RWPE1 (cell line): ENCODE data around the gene ATG2A.

Source experiments
- CTCF ChIA-PET: fragments of 350-600 bp; sonication (Branson Sonifier 250); formaldehyde crosslinking; extraction: SDS; loops from one replicate; lab custom pipeline; 2021; lab: Yijun Ruan, JAX
- POLR2A ChIA-PET: fragments of 400-600 bp; formaldehyde crosslinking; extraction: SDS; loops from one replicate; lab custom pipeline; 2020; ENCODE audit warnings: antibody characterized with exemption; ENCODE audit not compliant: low non-redundant PET; lab: Yijun Ruan, JAX
- DNase-seq: peaks from one replicate; pipeline ENCODE4 v3.0.0; 2012; ENCODE audit warnings: low spot score
- H3K27ac ChIP-seq: fragments of 450-650 bp; 2 replicates; pipeline ENCODE4 v1.5.1; 2017
- TF ChIP-seq, protein P1 (sequence below): fragments of 450-650 bp; conservative IDR thresholded peaks from 2 replicates; pipeline ENCODE4 v1.5.1; 2017; ENCODE audit warnings: low read depth, mild to moderate bottlenecking

The ATG2A gene

DNA sequence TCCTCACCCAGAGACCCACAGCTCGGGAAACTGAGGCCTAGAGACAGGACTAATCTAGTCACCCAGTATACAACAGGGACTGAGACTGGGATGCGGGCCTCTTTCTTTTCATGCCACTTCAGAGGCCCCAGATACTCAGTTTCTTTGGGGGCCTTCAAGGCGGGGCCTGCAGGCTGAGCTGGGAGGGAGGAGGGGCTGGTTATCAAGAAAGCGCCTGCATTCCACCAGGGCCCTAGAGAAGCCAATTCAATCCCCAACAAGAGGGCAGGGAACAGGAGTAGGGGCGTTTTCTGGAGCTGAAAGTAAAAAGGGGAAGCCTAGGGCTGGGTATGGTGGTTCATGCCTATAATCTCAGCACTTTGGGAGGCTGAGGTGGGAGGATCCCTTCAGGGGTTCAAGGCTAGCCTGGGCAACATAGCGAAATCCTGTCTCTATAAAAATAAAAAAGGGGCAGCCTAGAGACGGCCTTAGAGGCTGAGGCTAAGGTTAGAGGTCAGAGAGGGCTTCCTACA, 1.6 kb downstream of the ATG2A start:
- peak overlapping the region; percentile 82 for H3K27ac ChIP-seq
- POLR2A ChIA-PET = interaction anchor here (0.6 kb wide), 1 partner anchor 58 kb away, joined by 5 read pairs; no protein-coding TSS in a partner anchor
- DNase-seq = no peak
- CTCF ChIA-PET = interaction anchor here (0.6 to 1.2 kb wide), 2 partner anchors 98 to 1013 kb away, joined by 3 to 5 read pairs; partner anchors contain the start of gene ARL2
- TF ChIP-seq, protein P1, sequence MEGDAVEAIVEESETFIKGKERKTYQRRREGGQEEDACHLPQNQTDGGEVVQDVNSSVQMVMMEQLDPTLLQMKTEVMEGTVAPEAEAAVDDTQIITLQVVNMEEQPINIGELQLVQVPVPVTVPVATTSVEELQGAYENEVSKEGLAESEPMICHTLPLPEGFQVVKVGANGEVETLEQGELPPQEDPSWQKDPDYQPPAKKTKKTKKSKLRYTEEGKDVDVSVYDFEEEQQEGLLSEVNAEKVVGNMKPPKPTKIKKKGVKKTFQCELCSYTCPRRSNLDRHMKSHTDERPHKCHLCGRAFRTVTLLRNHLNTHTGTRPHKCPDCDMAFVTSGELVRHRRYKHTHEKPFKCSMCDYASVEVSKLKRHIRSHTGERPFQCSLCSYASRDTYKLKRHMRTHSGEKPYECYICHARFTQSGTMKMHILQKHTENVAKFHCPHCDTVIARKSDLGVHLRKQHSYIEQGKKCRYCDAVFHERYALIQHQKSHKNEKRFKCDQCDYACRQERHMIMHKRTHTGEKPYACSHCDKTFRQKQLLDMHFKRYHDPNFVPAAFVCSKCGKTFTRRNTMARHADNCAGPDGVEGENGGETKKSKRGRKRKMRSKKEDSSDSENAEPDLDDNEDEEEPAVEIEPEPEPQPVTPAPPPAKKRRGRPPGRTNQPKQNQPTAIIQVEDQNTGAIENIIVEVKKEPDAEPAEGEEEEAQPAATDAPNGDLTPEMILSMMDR = no peak

DNA sequence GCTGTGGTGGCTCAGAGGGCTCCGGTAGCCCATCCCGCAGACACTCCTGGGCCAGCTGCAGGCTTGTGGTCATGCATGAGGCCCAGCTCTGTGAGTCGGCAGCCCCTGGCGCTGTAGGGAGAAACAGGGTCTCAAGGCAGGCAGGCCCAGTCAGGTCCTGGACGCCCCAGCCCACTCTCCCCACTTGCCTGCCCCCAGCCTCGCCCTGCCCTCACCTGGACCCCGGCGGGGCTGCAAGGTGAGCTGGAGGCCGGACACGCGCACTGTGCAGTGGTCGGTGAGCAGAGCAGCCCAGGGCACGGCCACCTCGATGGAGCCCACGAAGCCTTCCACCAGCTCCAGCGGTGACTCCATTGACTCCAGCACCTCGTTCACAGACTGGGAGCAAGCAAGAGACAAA, 2.9 kb downstream of the ATG2A start:
- CTCF ChIA-PET = no interaction called here
- TF ChIP-seq, protein P1 = no peak
- POLR2A ChIA-PET = interaction anchor here (0.5 kb wide), 1 partner anchor 114 kb away, joined by 4 read pairs; no protein-coding TSS in a partner anchor

DNA sequence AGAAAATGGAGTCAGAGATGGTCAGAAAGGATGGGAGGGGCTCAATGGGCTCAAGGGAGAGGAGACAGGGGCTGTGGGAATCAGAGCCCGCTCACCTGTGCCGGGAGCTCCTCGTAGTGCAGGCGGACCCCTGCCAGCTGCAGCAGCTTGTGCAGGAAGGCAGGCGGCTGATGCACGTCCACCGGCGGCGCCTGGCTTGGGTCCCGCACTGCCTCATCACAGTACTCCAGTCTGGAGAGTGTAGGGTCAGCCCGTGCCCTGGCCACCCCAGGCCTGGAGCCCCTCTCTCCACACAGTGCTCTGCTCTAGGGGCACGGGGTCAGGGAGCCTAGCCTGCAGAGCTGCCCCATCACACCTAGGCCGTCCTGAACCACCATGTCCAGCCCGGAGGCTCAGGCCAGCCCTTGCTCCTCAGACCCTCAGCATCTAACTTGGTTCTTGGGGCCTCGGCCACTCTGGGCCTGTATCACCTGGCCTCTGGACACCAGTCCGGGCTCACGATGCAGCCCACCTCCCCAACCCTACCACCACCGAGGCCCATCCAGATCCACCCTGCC, 3.8 kb downstream of the ATG2A start:
- CTCF ChIA-PET = interaction anchor here (3.0 kb wide), 1 partner anchor 101 kb away, joined by 8 read pairs; the partner anchor contains the start of gene ARL2
- DNase-seq = no peak
- POLR2A ChIA-PET = no interaction called here

More for the DNA sequence above, 2.9 kb downstream of the ATG2A start:
- DNase-seq = no peak
- H3K27ac ChIP-seq = peak overlapping the region; percentile 82

DNA sequence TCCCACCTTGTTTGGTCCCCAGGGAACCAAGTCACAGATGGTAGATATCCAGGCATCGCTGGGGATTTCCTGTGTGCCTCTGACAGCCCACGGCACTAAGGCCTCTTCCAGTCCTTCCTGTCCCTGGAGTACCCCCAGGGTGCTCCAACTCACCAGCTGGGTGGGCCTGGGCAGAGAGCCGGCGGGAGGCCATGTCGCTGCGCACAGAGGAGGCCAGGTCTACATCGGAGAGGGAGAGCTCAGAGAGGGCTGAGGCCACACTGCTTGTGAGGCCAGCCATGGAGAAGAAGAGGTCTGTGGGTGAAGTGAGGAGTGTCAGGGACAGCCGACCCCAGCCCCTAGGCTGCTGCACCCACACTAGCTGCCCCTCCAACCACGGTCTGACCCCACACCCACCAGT, 5.3 kb downstream of the ATG2A start:
- ChIA-PET POLR2A (interaction anchor here (0.6 to 0.9 kb wide), 2 partner anchors 33 to 66 kb away, joined by 3 read pairs; no protein-coding TSS in a partner anchor), CTCF (interaction anchor here (0.9 to 3.0 kb wide), 3 partner anchors 13 to 102 kb away, joined by 4 to 8 read pairs (median 4); partner anchors contain the start of genes ARL2 and PPP2R5B)
- no peak for DNase-seq
- TF ChIP-seq, protein P1 = no peak
- H3K27ac ChIP-seq = peak overlapping the region; percentile 22

More for the DNA sequence above, 3.8 kb downstream of the ATG2A start:
- 0 out of 2 replicates have a peak overlapping the region, but pooled peaks have one; percentile 22 for H3K27ac ChIP-seq
- TF ChIP-seq, protein P1 = no peak

DNA sequence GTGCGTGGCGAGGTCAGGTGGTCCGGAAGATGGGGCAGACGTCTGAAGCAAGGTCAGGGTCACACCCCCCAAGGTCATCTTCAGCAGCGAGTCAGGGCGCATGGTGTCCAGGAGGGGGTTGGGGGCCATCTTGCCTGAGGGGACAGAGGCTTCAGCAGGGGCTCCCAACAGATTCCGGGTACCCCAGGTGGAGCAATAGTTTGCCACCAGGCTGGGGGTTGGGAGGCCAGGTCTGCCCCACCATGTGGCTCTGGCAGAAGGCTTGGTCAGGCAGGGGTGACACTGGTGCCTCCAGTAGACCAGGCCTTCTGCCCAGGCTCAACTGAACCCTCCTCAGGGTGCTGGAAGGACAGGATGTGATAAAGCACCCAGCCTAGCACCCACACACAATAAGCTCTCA, 5.9 kb downstream of the ATG2A start:
- DNase-seq = no peak
- TF ChIP-seq, protein P1 = no peak
- ChIA-PET POLR2A (interaction anchor here (0.9 kb wide), 1 partner anchor 65 kb away, joined by 3 read pairs; no protein-coding TSS in a partner anchor), CTCF (interaction anchor here (0.5 to 3.0 kb wide), 3 partner anchors 17 to 103 kb away, joined by 3 to 8 read pairs (median 4); partner anchors contain the start of gene ARL2)
- peak overlapping the region; percentile 22; the same call in 1 of the 2 replicates for H3K27ac ChIP-seq

DNA sequence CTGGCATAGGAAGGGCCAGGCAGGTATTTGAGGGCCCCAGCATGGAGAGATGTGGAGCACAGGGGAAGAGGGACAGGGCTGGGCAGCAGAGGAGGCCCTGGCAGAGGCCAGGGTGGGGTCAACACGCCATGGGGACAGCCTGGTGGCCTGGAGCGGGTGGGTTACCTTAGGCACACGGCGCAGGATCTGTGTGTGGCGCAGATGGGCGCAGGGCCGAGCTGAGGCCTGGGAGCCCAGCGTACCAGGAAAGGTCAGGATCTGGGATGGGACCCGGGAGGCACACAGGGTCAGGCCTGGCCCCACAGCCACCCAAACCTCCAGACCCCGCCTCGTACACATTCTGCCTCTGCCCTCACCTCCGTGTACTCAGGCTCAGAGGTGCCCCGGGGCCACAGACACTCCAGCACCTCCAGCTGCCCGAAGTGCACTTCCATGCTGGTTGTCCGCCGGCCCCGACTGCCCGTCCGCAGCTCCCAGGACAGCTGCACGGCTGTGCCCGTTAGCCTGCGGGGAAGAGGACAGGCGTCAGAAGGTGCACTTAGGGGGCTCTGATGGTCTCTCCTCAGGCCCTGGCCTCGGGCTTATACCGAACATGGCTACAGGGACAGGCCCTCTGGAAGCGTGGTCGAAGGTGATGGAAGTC, 6.4 kb downstream of the ATG2A start:
- ChIA-PET CTCF (interaction anchor here (0.5 to 3.0 kb wide), 2 partner anchors 59 to 104 kb away, joined by 3 to 8 read pairs; partner anchors contain the start of gene ARL2), POLR2A (no interaction called here)
- H3K27ac ChIP-seq = no peak overlapping the region
- DNase-seq = no peak
- TF ChIP-seq, protein P1 = no peak
